B cell (primary cell): ENCODE results near the gene PROCA1. TPM values are rescaled to one million over a fixed set of nuclear protein-coding genes. Genes with fewer than 3 reads are reported as not detected.
A peak's percentile ranks its signal among the peaks of the same experiment; 100 is the strongest.

Source experiments
- ATAC-seq: fragments of 200-7000 bp; cut with Tn5 transposase; one replicate; pipeline ENCODE4 v1.10.0; 2021; ENCODE audit warnings: low read depth, mild to moderate bottlenecking, moderate number of reproducible peaks, moderate library complexity
- CTCF ChIA-PET: fragments of 350-600 bp; sonication (Branson Sonifier 250); formaldehyde crosslinking; loops from one replicate; lab custom pipeline; 2021; ENCODE audit warnings: antibody characterized with exemption, inconsistent platforms; lab: Charles Lee
- POLR2A ChIA-PET: fragments of 350-600 bp; sonication (Branson Sonifier 250); formaldehyde crosslinking; loops from one replicate; lab custom pipeline; 2021; ENCODE audit warnings: antibody characterized with exemption; lab: Charles Lee
- DNase-seq: peaks from one replicate; pipeline ENCODE4 v3.0.0; 2013
- H2AFZ ChIP-seq: 2 replicates; pipeline ENCODE4 v1.6.1; 2012; ENCODE audit warnings: mild to moderate bottlenecking, low read depth, low read length; ENCODE audit not compliant: insufficient read depth, poor library complexity, severe bottlenecking
- H3K27ac ChIP-seq, 2 donors: 1 replicate in 1 of 2; 2 replicates in 1 of 2; pipeline ENCODE4 v1.5.1; 2012 to 2013; ENCODE audit warnings: low read length in 2 of 2, mild to moderate bottlenecking in 2 of 2, moderate library complexity in 1 of 2
- H3K27me3 ChIP-seq, 4 experiments: fragments of 200-600 bp in 1 of 4; sonication (generic) in 1 of 4; replicated peaks in 1 of 4; 1 replicate in 2 of 4; 2 replicates in 2 of 4; pipeline versions ENCODE4 v1.6.1 to v1.7.0; 2013 to 2016; ENCODE audit warnings: low read length in 3 of 4, mild to moderate bottlenecking in 2 of 4, mixed read lengths in 1 of 4, moderate library complexity in 1 of 4; ENCODE audit not compliant: insufficient read depth in 4 of 4, control insufficient read depth in 3 of 4; ENCODE audit errors: control extremely low read depth in 1 of 4
- H3K36me3 ChIP-seq, 2 experiments: replicated peaks in 1 of 2; 1 replicate in 1 of 2; 2 replicates in 1 of 2; pipeline versions ENCODE4 v1.6.1 to v1.7.1; 2013; ENCODE audit warnings: low read length in 1 of 2; ENCODE audit not compliant: insufficient read depth in 2 of 2, control insufficient read depth in 1 of 2; ENCODE audit errors: control extremely low read depth in 1 of 2, extremely low read depth in 1 of 2
- H3K4me1 ChIP-seq, 2 donors: fragments of 200-600 bp in 1 of 2; sonication (generic) in 1 of 2; 1 replicate in 1 of 2; 2 replicates in 1 of 2; pipeline versions ENCODE4 v1.5.1 to v1.6.1; 2013 to 2017; ENCODE audit warnings: low read length in 2 of 2; ENCODE audit not compliant: control insufficient read depth in 2 of 2, insufficient read depth in 2 of 2
- H3K4me2 ChIP-seq: replicated peaks from 2 replicates; pipeline ENCODE3; 2012; ENCODE audit warnings: mild to moderate bottlenecking, low read depth, low read length; ENCODE audit not compliant: poor library complexity, severe bottlenecking
- H3K4me3 ChIP-seq, 5 experiments: fragments of 200-600 bp in 1 of 5; sonication (generic) in 1 of 5; 1 replicate in 3 of 5; 2 replicates in 2 of 5; pipeline versions ENCODE4 v1.5.1 to v1.7.0; 2011 to 2016; ENCODE audit warnings: low read length in 4 of 5, mild to moderate bottlenecking in 4 of 5, low read depth in 2 of 5, control low read depth in 1 of 5, moderate library complexity in 1 of 5; ENCODE audit not compliant: insufficient read depth in 1 of 5; ENCODE audit errors: control extremely low read depth in 1 of 5, extremely low read depth in 1 of 5
- H3K79me2 ChIP-seq: fragments of 200-600 bp; sonication (generic); one replicate; pipeline ENCODE4 v1.6.0; 2016; ENCODE audit warnings: low read length; ENCODE audit not compliant: control insufficient read depth, insufficient read depth
- H3K9ac ChIP-seq: fragments of 200-600 bp; sonication (generic); 2 replicates; pipeline ENCODE4 v1.6.1; 2017; ENCODE audit warnings: mild to moderate bottlenecking, low read length, moderate library complexity
- H3K9me3 ChIP-seq, 3 donors: one replicate each; pipeline versions ENCODE4 v1.6.1 to v1.7.1; 2013; ENCODE audit warnings: low read length in 2 of 3; ENCODE audit not compliant: control insufficient read depth in 2 of 3, insufficient read depth in 1 of 3; ENCODE audit errors: control extremely low read depth in 1 of 3
- H4K20me1 ChIP-seq: 2 replicates; pipeline ENCODE4 v1.6.0; 2012; ENCODE audit warnings: mild to moderate bottlenecking, low read length; ENCODE audit not compliant: insufficient read depth, control insufficient read depth, poor library complexity, severe bottlenecking
- H3K27ac Mint-ChIP-seq: one replicate; pipeline ENCODE4 v1.8.0; 2021; ENCODE audit warnings: mixed read lengths
- H3K27me3 Mint-ChIP-seq: one replicate; pipeline ENCODE4 v1.8.0; 2021; ENCODE audit warnings: mixed read lengths
- H3K4me1 Mint-ChIP-seq: one replicate; pipeline ENCODE4 v1.8.0; 2021; ENCODE audit warnings: mixed read lengths
- H3K4me3 Mint-ChIP-seq: one replicate; pipeline ENCODE4 v1.8.0; 2021; ENCODE audit warnings: mixed read lengths
- H3K9me3 Mint-ChIP-seq: one replicate; pipeline ENCODE4 v1.8.0; 2022; ENCODE audit warnings: mixed read lengths; ENCODE audit not compliant: insufficient read depth
- EZH2 ChIP-seq: IDR thresholded peaks from 2 replicates; pipeline ENCODE4 v1.6.1; 2012; ENCODE audit warnings: borderline replicate concordance, low read depth, mild to moderate bottlenecking, moderate library complexity, low read length; ENCODE audit not compliant: insufficient read depth, poor library complexity, severe bottlenecking
- WGBS: methylation state at CpG from one replicate; pipeline ENCODE4 v1.1.5; 2013; ENCODE audit warnings: missing lambda C conversion rate; ENCODE audit not compliant: insufficient coverage; 5-methylcytosine and 5-hydroxymethylcytosine counted together
- intact Hi-C: fragments of 100-400 bp; cut with micrococcal nuclease; formaldehyde crosslinking; loops from one replicate; pipeline ENCODE4 v1.10.0; 2022
- polyA minus RNA-seq: library from RNA; depleted of rRNA, polyadenylated mRNA; stranded (reverse); fragments of >200 nt; gene quantifications from 2 replicates; pipeline ENCODE4 v1.2.3, GENCODE V29; 2012
- polyA plus RNA-seq: library from polyadenylated mRNA; depleted of rRNA; stranded (reverse); fragments of >200 nt; gene quantifications from 2 replicates; pipeline ENCODE4 v1.2.3, GENCODE V29; 2012
- total RNA-seq, 2 donors: library from RNA; stranded (reverse); fragments of 120-200 nt in 1 of 2; gene quantifications; 1 replicate in 1 of 2; 2 replicates in 1 of 2; pipeline versions ENCODE4 v1.2.3 to v1.2.4, GENCODE V29; 2013 to 2022
- TF ChIP-seq, protein P1 (sequence below): fragments of 200-600 bp; IDR thresholded peaks from one replicate; pipeline ENCODE4 v1.8.0; 2022; ENCODE audit warnings: antibody characterized with exemption, mild to moderate bottlenecking

Gene PROCA1
- total RNA-seq, result 24.4 and 26.8 TPM in 2 replicates
- 3.2 TPM for total RNA-seq (2013)
- 7.0 and 7.4 TPM in 2 replicates for polyA plus RNA-seq
- polyA minus RNA-seq, result 2.1 and 2.7 TPM in 2 replicates

- TF ChIP-seq EZH2, result no peak
- TF ChIP-seq, protein P1, sequence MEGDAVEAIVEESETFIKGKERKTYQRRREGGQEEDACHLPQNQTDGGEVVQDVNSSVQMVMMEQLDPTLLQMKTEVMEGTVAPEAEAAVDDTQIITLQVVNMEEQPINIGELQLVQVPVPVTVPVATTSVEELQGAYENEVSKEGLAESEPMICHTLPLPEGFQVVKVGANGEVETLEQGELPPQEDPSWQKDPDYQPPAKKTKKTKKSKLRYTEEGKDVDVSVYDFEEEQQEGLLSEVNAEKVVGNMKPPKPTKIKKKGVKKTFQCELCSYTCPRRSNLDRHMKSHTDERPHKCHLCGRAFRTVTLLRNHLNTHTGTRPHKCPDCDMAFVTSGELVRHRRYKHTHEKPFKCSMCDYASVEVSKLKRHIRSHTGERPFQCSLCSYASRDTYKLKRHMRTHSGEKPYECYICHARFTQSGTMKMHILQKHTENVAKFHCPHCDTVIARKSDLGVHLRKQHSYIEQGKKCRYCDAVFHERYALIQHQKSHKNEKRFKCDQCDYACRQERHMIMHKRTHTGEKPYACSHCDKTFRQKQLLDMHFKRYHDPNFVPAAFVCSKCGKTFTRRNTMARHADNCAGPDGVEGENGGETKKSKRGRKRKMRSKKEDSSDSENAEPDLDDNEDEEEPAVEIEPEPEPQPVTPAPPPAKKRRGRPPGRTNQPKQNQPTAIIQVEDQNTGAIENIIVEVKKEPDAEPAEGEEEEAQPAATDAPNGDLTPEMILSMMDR, result no peak
- peaks cover 11 to 20% of the 10 kb centered on the region in 2 donors for H3K4me1 ChIP-seq
- 0% methylated on average over 20 of the region's 20 CpGs for WGBS
- no peaks in the 10 kb centered on the region for H3K9me3 ChIP-seq
- peak within 1 kb of the TSS; percentile 93 for H3K4me2 ChIP-seq
- CTCF ChIA-PET, result interaction anchor here (0.6 to 3.2 kb wide), 6 partner anchors 8 to 190 kb away, joined by 3 to 31 read pairs (median 6); partner anchors contain the start of genes RPL23A and TLCD1
- Mint-ChIP-seq H3K4me3 (peak within 1 kb of the TSS; percentile 96), H3K27me3 (no peaks in the 10 kb centered on the region), H3K27ac (peak within 1 kb of the TSS; percentile 93), H3K9me3 (no peaks in the 10 kb centered on the region), H3K4me1 (peaks cover 19% of the 10 kb centered on the region)
- peak within 1 kb of the TSS; percentile 74 for H3K9ac ChIP-seq
- DNase-seq (no peak), ATAC-seq (peak; percentile 26)
- intact Hi-C loops, result loop anchor here (1.0 to 10.0 kb wide), 5 partner anchors 8 to 433 kb away; partner anchors contain the start of genes ALDOC, BLTP2, PIGS and RPL23A
- no peaks in the 10 kb centered on the region for H3K36me3 ChIP-seq
- POLR2A ChIA-PET, result interaction anchor here (0.6 to 2.8 kb wide), 12 partner anchors 9 to 240 kb away, joined by 3 to 38 read pairs (median 4); partner anchors contain the start of genes BLTP2, NEK8, PHF12 and RPL23A
- H4K20me1 ChIP-seq, result no peaks in the 10 kb centered on the region
- peak within 1 kb of the TSS; percentile 69 to 79 for H3K27ac ChIP-seq
- peak within 1 kb of the TSS; percentile 96 for H2AFZ ChIP-seq
- peak within 1 kb of the TSS; percentile 54 to 88 (median 73) for H3K4me3 ChIP-seq
- H3K27me3 ChIP-seq, result peaks cover 0 to 2% (median 0%) of the 10 kb centered on the region in 4 experiments
- no peaks in the 10 kb centered on the region for H3K79me2 ChIP-seq
Observed at GRCh38 chr17:28711723-28712031, at the start of gene PROCA1. PROCA1 (minus strand) TSS chr17:28711888; CDS start chr17:28711660, 228 bp downstream.
